Hippocampal formation (tissue), 2 donors: ENCODE results near the gene DIRAS1.
"Not testable (repeated sequence)": the region's sequence is repeated elsewhere in the genome, so short reads cannot be mapped to it uniquely, and the experiment has no call there.

Experiments
- DNase-seq, 2 donors: peaks; one replicate each; lab custom pipeline; 2025; lab: John Stamatoyannopoulos, UW

Gene DIRAS1

GRCh38 chr19:2726904-2727639, 5.9 kb upstream of the DIRAS1 start:
- DNase-seq: no peak

DNA sequence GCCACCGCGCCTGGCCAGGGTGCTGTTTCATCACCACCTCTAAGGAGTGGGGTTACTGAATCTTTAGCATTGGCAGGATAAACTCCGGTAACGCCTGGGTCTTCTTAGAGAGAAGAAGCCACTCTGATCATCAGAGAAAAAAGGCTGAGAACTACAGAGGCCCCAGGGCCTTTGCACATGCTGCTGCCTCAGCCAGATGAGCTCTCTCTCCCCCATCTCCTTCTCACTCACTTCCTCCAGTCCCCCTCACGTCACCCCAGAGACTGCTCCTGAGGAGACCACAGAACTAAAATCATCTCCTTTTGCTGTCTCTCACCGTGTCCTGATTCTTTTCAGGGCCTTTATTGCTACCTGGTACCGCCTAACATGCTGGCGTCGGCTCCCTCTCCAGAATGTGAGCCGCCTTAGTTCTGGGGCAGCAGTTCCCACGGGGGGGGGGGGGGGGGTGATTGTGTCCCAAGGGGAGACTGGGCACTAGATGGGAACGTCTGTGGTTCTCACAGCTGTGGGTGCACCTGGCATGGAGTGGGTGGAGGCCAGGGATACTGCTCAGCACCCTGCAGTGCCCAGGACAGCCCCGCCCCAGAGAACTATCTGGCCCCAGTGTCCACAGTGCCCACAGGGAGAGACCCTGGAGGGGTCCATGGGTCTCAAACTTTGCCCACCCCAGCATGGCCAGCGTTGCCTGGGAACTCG, 5.1 kb upstream of the DIRAS1 start:
- DNase-seq: no peak

- no peak for DNase-seq
These were observed 3.0 kb upstream of the DIRAS1 start for GRCh38 chr19:2724148-2724557.

GRCh38 chr19:2723747-2724146, 2.6 kb upstream of the DIRAS1 start:
- no peak for DNase-seq

- no peak for DNase-seq
These were observed 2.2 kb upstream of the DIRAS1 start for GRCh38 chr19:2723345-2723715.

DNA sequence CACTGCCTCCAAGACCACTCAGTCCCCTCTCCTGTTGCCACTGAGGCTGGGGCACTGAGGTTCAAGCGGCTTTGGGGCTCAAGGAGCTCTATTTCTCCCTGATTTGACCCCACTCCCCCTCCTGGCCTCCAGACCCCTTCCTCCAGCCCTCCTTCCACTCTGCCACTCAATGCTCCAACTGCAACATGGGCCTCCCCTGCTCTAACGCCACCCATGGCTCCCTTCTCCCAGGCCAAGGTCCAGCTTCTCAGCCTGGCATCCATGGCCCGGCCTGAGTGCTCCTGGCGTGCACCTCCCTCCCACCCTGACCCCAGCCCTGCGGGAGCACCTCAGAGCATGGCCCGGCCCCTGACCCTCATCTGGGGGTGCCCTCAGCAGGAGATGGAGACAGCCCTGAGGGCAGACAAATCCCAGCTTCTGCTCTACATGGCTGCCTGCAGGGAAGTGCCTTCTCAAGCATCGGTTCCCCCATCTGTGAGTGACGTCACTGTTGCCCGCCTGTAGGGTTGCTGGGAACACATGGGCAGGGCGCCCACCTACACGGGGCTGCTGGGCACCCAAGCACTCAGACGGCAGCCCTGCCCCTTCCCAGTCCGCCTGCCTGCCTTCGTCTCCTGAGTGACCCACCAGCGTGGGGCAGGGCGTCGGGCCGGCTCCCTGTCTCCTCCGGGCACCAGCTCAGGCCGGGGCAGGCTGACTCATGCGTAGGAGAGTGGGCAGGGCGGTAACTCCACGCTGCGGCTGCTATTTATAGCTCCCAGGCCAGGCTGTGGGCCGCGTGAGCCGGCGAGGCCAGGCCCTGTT, 1.6 kb upstream of the DIRAS1 start:
- DNase-seq: no peak

DNA sequence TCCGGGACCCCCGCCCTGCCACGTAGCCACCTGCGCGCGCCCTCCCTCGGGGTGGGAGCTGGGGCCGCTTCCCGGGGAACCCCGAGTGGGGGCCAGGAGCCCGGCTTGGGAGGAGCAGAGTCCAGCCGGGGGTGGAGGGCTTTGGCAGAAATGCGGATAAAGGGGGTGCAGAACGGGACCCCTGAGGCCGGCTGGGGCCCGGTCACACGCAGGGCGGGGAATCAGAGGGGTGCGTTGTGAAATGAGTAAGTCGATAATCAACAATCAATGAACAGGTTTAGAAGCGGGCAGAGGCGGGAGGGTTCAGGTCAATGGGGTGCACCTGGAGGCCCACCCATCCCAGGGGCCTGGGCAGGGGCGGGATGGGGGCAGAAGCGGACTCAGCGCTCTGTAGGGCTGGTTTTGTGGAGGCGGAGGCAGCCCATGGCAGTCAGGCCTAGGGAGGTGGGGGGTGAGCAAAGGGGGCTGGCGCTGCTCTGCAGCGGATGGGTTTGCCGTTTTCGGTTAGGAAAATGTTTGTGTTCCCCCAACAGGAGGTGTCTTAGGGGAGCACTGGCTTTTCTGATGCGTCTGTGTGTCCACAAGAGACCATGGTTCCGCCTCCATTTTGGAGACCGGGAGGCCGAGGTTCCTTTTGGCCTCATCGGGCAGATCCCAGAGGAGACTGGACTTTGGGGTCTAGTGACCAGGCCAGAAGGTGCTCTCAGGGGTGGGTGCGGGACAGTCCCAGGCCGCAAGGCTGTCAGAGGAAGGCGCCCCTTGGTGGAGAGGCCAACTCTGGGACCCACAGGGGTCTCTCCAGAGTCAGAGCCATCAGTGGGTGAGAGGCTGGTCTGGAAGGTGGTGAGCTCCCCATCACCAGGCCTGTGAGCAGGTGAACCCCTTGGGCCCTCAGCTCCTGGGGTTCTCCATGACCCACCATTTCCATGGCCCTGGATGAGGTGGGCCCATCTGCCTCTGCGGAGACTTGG, 683 bp upstream of the DIRAS1 start:
- DNase-seq: no peak

DNA sequence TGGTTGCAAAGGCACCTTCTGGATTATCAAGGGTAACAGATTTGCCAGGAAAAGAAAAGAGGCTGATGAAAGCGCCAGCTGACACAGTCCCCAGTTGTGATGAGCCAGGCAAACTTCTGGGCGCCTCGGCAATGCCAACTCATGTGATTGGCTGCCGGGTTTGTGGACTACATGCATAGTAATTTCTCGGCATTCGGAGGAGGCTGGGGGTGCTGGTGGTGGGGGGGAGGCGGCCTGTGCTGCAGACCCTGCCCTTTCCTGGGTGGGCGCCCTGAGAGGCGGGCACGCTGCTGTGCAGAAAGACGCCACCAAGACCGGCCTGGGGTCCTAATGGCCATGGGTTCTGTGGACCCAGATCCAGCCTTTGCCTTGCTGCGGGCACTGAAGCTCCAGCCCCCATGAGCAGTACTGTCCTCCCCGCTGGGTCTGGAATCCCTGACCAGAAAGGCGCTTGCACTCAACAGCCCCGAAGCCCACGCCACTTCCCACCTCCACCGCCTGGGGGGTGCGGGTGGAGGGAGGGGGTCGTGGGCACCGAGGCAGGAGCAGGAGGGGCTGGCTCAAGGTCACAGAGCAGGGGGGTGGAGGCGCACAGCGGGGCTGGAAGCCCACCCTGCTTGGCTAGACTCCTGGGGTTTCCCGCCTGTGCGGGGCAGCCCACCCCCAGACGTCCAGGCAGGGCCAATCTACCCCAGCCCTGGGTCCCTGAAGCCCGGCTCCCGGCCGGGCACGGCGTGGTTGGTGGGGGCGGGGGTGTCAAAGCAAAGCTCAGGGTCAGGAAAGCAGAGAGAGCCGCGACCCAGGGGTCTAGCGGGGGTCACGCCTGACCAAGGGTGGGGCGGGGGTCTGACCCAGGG, 1.0 kb downstream of the DIRAS1 start:
- DNase-seq: peak in 1 of 2 donors; percentile 28

GRCh38 chr19:2719232-2719735, 1.9 kb downstream of the DIRAS1 start:
- no peak for DNase-seq

GRCh38 chr19:2717638-2718541, 3.3 kb downstream of the DIRAS1 start:
- no peak for DNase-seq

DNA sequence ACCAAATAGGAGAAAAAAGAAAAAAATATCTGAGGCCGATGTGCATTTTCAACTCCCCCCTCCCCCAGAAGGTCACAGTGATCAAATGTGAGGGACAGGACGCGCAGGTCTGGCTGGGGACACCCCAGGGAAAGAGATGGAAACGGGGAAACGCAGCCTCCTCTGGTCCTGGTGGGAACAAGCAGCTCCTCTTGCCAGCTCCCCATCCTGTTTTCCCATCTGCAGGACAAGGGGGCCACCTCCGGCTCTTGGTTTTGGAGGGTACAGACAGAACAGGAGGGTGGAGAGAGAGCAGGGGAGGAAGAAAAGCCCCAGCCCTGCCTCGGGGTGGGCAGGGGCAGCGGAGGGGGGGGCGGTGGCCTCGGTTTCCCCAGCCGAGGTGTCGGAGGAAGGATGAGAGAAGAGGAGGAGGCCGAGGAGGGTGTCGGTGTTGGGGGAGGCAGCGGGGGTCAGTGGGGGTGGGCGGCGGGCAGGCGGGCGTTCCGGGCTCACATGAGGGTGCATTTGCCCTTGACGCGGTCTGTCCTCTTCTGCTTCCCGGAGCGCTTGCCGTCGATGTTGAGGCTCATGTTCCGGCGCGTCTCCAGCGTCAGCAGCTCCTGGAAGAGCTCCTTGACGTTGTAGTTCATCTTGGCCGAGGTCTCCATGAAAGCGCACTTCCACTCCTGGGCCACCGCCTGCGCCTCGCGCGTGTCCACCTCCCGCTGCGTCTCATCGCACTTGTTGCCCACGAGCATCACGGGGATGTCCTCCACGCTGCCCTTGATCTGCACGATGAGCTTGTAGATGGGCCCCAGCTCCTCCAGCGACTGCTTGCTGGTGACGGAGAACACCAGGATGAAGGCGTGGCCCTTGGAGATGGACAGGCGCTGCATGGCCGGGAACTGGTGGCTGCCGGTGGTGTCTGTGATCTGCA, 4.2 kb downstream of the DIRAS1 start:
- no peak for DNase-seq

DNA sequence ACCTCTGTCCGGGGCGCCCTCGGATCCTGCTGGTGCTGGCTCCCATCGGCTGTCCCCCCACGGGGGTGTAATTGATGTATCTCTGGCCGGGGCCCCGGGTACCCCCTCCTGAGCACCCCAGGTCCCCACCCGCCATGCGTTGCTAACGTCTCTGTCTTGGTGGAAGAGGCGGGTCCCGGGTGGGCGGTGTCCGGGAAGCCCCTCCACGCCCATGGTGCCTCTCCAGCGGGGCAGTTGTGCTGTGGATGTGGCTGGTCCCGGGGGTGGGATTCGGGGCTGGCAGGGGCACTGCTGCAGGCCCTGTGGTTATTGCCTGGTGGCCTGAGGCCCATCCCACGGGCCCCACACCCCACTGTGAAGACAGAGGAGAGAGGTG, 4.9 kb downstream of the DIRAS1 start:
- DNase-seq: no peak

GRCh38 chr19:2715470-2716274, 5.5 kb downstream of the DIRAS1 start:
- DNase-seq: no peak

- no peak for DNase-seq
These were observed 6.5 kb downstream of the DIRAS1 start for GRCh38 chr19:2714531-2715269.

DNA sequence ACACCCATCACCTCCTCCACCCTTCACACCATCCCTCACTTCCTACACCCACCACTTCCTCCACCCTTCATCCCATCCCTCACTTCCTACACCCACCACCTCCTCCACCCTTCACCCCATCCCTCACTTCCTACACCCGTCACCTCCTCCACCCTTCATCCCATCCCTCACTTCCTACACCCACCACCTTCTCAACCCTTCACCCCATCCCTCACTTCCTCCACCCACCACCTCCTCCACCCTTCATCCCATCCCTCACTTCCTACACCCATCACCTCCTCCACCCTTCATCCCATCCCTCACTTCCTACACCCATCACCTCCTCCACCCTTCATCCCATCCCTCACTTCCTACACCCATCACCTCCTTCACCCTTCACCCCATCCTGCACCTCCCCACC, 7.1 kb downstream of the DIRAS1 start:
- DNase-seq: not testable (repeated sequence)

DNA sequence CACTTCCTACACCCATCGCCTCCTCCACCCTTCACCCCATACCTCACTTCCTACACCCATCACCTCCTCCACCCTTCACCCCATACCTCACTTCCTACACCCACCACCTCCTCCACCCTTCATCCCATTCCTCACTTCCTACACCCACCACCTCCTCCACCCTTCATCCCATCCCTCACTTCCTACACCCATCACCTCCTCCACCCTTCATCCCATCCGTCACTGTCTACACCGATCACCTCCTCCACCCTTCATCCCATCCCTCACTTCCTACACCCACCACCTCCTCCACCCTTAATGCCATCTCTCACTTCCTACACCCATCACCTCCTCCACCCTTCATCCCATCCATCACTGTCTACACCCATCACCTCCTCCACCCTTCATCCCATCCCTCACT, 8.0 kb downstream of the DIRAS1 start:
- DNase-seq: not testable (repeated sequence)

DNA sequence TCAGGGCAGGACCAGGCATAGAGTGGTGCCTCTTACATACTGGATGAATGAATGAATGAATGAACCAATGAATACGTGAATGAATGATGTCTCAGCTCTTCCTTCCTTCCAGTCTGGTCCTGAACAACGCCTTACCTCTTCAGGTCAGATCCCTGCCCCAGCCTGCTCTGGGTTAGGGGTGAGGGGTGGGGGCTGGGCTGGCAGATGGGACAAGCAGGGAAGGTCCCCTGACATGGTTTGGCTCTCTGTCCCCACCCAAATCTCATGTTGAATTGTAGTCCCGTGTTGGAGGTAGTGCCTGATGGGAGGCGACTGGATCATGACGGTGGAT, 9.3 kb downstream of the DIRAS1 start:
- DNase-seq: no peak
